ENCODE results near the gene GRN. TPM values are rescaled to one million over a fixed set of nuclear protein-coding genes. Genes with fewer than 3 reads are reported as not detected.

Gene GRN
- total and polyA plus RNA-seq, 2 of the 8 experiments (the other 6 are each of a cell fraction or from before 2014, with no cell fraction given) = 108 to 387 TPM

GRCh38 chr17:44397479-44398440, 52.7 kb downstream of the GRN start:
- 89% methylated on average over 8 of the region's 8 CpGs; no CpG with 5 or more reads in 1 of the 2 experiments for WGBS, 2 experiments (ENCODE audit: extremely low coverage in 1 of 2, insufficient coverage in 1 of 2, insufficient read length in 1 of 2, insufficient replicate concordance in 2 of 2, low coverage in 1 of 2, low lambda C conversion rate in 2 of 2, missing lambda C conversion rate in 1 of 2)
- Histone ChIP-seq H3K9me3 (ENCODE audit: insufficient read depth in 2 of 2, low read depth in 1 of 2, low read length in 1 of 2) (no peaks in the 10 kb centered on the region), H3K27ac (ENCODE audit: low read depth, low read length) (no peak overlapping the region), H2AFZ (ENCODE audit: low read length) (no peak overlapping the region), H3K4me3 (ENCODE audit: extremely low read depth in 1 of 4, insufficient read depth in 2 of 4, low read depth in 3 of 4, low read length in 4 of 4) (no peak overlapping the region), H3K36me3 (ENCODE audit: control insufficient read depth in 2 of 4, insufficient read depth in 4 of 4, low read length in 3 of 4) (peaks cover 21 to 42% (median 32%) of the 10 kb centered on the region in 4 experiments; a peak in 7 of 8 replicates), H3K27me3 (replicated peaks in 1 of 4; ENCODE audit: control insufficient read depth in 3 of 4, extremely low read depth in 1 of 4, insufficient read depth in 3 of 4, low read length in 3 of 4) (no peaks in the 10 kb centered on the region), H3K23me2 (ENCODE audit: low read depth, low read length) (no peaks in the 10 kb centered on the region), H2AK5ac (ENCODE audit: low read depth, low read length) (no peak overlapping the region), H2BK5ac (ENCODE audit: low read depth, low read length) (peak overlapping the region; percentile 14; the same call in 1 of the 2 replicates), H3K56ac (replicated peaks; ENCODE audit: insufficient read length, low read depth, low read length) (no peak overlapping the region), H4K91ac (replicated peaks; ENCODE audit: insufficient read length, low read length) (no peak overlapping the region), H3K79me2 (ENCODE audit: control insufficient read depth in 1 of 2, insufficient read depth in 2 of 2, low read length in 2 of 2) (no peaks in the 10 kb centered on the region), H2BK120ac (replicated peaks; ENCODE audit: low read depth, low read length) (no peak overlapping the region), H3K23ac (ENCODE audit: insufficient read length) (no peak overlapping the region), H2BK15ac (ENCODE audit: low read length) (no peak overlapping the region), H3K9ac (replicated peaks in 1 of 4; ENCODE audit: extremely low read depth in 1 of 4, low read depth in 3 of 4, low read length in 3 of 4) (no peak overlapping the region), H3K4me1 (replicated peaks in 1 of 4; ENCODE audit: control insufficient read depth in 3 of 4, insufficient read depth in 4 of 4, low read length in 3 of 4) (no peaks in the 10 kb centered on the region), H3K4ac (replicated peaks; ENCODE audit: insufficient read length, low read depth, low read length) (no peak overlapping the region), H3K18ac (ENCODE audit: extremely low read depth, low read length) (no peak overlapping the region), H4K20me1 (replicated peaks in 1 of 2; ENCODE audit: control insufficient read depth in 1 of 2, insufficient read depth in 2 of 2, low read length in 2 of 2) (peaks cover 0 to 2% of the 10 kb centered on the region in 2 experiments), H4K5ac (ENCODE audit: insufficient read length, low read depth, low read length) (no peak overlapping the region), H3K14ac (ENCODE audit: insufficient read length) (no peak overlapping the region), H2BK20ac (ENCODE audit: low read length) (no peak overlapping the region), H2BK12ac (ENCODE audit: low read depth, low read length) (no peak overlapping the region), H3K4me2 (ENCODE audit: insufficient read depth in 1 of 2, low read depth in 2 of 2, low read length in 2 of 2) (no peak overlapping the region), H4K8ac (ENCODE audit: extremely low read depth, insufficient read depth, low read length) (peak overlapping the region; percentile 47; the same call in 1 of the 2 replicates), H3K79me1 (ENCODE audit: low read depth, low read length) (no peaks in the 10 kb centered on the region)
- ChIA-PET POLR2A (ENCODE audit: partially characterized antibody) (interaction anchor here (1.1 kb wide), 1 partner anchor 12 kb away, joined by 3 read pairs; no protein-coding TSS in a partner anchor), CTCF (ENCODE audit: partially characterized antibody) (interaction anchor here (0.9 to 4.4 kb wide), 7 partner anchors 11 to 236 kb away, joined by 3 to 29 read pairs (median 5); no protein-coding TSS in a partner anchor)
- FAIRE-seq (no peak), DNase-seq (ENCODE audit: low read depth in 1 of 2, low spot score in 2 of 2) (peak in 1 of 2 experiments; percentile 29)
- TF ChIP-seq RNF2 (IDR thresholded peaks at IDR 0.05; ENCODE audit: borderline replicate concordance, low read depth, low read length, missing control alignments, poor library complexity, severe bottlenecking) (no peak), ASH2L (IDR thresholded peaks at IDR 0.05; ENCODE audit: low read length) (no peak), SAP30 (IDR thresholded peaks at IDR 0.05; ENCODE audit: insufficient read depth, insufficient replicate concordance, low read length) (no peak), CHD2 (IDR thresholded peaks at IDR 0.05; ENCODE audit: low read length) (no peak), FOSL1 (IDR thresholded peaks at IDR 0.05; ENCODE audit: insufficient read depth, low read depth, low read length) (no peak), SP1 (IDR thresholded peaks at IDR 0.05; ENCODE audit: low read depth, low read length) (no peak), BCL11A (IDR thresholded peaks at IDR 0.05; ENCODE audit: low read depth in 2 of 2, low read length in 2 of 2) (no peak), TEAD4 (IDR thresholded peaks at IDR 0.05; ENCODE audit: low read depth, low read length) (no peak), HDAC2 (IDR thresholded peaks at IDR 0.05; ENCODE audit: borderline replicate concordance in 1 of 2, low read depth in 2 of 2, low read length in 2 of 2) (no peak), ZNF274 (IDR thresholded peaks at IDR 0.05; ENCODE audit: borderline replicate concordance, extremely low read depth, low read length) (no peak), RXRA (IDR thresholded peaks at IDR 0.05; ENCODE audit: insufficient read depth, low read depth, low read length) (no peak)
